Activated CD4-positive, alpha-beta T cell treated with anti-CD3 and anti-CD28 coated beads for 48 hours (primary cell): ENCODE measurements around the gene GPR34.
"Not testable (repeated sequence)": the region's sequence is repeated elsewhere in the genome, so short reads cannot be mapped to it uniquely, and the experiment has no call there.

Experiments
- DNase-seq: peaks from one replicate; pipeline ENCODE4 v3.0.0-alpha.2; 2020

Gene GPR34

DNA sequence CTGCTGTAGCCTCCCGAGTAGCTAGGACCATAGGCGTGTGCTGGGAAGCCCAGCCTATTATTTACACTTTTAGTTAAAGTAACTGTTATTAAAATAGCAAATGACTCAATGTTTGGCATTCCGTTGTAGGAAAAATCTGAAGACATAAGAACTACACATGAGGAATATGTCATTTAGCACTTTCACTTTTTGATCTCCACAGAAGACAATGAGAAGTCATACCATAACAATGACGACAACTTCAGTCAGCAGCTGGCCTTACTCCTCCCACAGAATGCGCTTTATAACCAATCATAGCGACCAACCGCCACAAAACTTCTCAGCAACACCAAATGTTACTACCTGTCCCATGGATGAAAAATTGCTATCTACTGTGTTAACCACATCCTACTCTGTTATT lies 6.7 kb downstream of the GPR34 start:
- DNase-seq: peak; percentile 28

DNA sequence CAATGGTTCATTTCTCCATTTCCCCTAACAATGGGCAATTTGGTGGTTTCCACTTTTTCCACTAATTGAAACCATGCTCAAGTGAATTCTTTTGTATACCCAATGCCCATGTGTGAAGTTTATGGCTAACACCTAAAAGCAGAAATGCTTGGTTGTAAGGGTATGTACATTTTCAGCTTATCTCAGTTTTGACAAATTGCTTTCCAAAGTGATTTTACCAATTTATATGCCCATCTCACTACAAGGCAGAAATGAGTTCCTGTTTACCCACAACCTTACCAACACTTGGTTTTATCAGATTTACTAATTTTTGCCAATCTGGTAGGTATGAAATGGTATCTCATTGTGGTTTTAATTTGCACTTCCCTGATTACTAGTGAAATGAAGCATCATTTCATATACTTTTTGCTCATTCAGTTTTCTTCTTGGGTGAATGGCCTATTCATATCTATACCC lies 14.8 kb downstream of the GPR34 start:
- no peak for DNase-seq

DNA sequence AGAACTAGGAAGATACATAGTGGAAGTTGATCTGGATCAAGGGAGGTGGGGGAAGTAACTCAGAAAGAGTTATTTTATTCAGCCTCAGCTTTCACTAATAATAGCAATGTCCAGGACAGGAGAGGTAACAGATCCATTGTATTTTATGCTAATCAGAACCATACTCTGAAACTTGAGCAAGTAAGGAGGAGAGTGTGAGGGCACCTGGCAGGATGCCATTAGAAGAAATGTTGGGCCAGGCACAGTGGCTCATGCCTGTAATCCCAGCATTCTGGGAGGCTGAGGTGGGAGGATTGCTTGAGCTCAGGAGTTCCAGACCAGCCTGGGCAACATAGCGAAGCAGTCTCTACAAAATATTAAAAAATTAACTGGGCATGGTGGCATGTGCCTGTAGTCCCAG lies 16.3 kb downstream of the GPR34 start:
- DNase-seq: no peak

DNA sequence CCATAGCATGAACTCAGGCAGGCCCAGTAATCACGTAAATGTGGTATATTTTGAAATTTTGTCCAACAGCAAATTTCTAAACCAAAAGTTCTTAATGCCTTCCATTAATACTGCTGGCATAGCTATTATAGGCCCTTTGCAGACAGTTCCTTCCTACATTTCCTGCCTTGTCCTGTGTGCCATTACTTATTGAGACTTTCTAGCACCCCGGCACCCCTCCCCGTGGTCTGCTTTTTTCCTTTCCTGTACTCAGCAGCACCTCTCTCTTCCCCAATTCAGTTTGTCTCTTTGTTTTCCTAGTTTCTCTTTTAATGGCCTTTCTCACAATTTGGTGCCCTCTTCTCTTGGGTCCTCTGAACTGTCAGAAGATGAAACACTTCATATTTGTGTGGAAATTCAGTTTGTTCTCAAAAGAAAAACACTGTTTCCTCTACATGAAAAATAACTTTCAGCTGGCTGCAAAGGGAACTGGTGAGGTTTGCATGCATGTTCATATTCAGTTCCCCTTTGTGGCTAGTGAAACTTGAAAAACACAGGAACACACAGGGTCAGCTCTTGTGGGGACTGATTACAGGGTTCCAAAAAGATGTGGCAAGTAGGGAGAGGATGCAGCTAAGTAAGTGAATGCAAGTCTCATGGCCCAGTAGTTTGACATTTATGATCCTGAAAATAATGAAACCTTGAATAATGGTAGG lies 17.1 kb downstream of the GPR34 start:
- no peak for DNase-seq

DNA sequence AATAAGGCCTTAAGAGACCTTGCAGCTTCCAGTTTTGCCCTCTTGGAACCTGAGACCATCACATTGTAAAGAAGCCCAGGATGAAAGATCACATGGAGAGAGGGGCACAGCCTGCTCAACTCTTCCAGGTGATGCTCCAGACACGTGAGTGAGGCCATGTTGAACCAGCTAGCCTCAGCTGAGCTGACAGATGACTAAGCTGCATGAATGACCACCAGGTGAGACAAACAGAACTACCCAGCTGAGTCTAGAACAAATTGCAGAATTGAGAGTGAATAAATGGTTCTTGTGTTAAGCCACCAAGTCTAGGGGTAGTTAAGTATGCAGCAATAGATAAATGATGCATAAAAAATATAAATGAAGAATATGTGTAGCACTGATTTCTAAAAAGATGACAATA lies 18.4 kb downstream of the GPR34 start:
- no peak for DNase-seq

DNA sequence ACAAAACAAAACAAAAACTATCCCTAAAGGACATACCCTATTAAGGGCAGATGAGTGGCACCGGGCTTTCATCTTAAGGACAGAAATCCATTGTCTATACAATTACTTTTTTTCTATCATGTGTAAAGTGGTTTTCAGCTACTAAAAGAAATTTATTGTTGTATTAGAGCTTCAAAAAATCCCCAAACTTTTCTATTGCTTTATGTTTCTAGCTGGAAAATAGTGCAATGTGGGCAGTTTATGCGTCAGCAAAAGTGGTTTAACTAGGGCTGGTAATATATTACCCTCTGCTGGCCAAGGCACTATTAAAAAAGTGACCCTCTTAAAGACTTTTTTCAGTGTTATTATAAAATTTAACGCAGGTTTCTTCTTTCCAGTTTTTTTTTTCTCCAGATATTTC lies 19.7 kb downstream of the GPR34 start:
- DNase-seq: no peak

DNA sequence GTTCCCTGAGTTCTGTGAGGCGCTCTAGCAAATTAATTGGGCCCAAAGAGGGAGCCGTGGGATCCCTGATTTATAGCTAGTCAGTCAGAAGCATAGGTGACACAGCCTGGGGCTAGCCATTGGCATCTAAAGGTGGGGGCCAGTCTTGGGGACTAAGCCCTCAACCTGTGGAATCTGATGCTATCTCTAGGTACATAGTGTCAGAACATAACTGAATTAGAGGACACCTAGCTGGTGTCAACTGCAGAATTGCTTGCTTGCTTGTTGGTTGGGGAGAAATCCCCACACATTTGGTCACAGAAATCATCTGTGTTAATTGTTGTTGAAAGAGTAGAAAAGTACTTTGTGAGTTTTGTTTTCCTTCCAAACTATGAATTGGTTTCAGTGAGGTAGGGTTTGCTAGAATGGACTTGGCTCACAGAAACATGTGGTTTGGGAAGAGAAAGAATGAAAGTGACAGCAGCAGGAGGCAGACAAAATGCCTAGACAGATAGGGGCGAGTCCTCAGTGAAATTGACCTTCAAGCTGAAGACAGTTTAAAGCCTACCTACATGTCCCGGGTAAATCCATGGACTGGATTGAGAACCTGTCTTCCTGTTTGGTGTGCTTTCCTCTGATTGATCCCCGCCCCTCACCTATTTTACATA lies 22.4 kb downstream of the GPR34 start:
- DNase-seq: no peak

DNA sequence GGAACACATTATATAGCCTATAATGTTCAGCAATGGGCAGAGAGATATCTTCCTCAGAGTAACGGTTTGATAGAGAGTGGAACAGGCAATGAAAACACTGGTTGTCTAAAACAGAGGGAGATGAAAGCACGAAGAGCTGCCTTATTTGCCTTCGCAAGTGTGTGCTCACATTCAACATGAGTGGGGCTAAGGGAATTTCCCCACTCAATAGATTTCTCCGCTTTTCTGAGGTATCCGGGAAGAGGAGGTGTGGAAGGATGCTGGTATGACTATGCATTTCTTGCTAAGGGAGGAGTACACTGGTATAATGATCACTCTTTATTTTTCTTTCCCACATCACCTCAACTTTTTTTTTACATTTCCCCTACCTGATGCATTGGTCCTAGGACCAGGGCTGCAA lies 27.4 kb downstream of the GPR34 start:
- no peak for DNase-seq

DNA sequence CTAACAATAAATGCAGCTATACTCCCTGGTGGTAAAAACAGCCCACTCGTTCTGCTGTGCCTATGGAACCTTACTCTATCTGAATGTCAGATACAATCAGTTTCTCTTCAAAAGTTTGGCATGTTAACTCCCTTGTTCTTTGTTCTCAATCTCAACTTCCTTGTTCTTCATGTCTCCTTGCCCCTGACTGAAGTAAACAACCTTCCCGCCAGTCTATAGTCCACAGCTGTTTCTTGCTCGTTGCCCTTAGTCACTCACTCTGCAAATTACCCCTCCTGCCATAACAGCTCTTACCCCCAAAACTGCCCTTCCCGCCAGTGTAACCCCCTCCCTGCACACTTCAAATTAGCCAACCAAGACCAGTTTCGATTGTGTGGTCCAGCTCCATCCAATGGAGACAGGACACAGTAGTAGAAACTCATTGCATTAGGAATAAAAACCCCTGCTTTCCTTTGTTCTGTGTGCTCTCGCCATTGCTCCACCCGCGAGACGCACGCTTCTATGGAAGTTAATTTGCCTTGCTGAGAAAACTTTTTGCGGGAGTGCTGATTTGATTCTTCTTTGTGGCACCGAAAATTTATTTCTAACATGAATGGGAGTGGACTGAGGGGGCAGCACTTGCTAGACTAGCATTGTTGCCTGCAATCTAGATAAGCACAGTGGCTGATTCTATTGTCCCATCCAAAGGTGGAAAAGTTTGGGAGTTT lies 28.1 kb downstream of the GPR34 start:
- no peak for DNase-seq

DNA sequence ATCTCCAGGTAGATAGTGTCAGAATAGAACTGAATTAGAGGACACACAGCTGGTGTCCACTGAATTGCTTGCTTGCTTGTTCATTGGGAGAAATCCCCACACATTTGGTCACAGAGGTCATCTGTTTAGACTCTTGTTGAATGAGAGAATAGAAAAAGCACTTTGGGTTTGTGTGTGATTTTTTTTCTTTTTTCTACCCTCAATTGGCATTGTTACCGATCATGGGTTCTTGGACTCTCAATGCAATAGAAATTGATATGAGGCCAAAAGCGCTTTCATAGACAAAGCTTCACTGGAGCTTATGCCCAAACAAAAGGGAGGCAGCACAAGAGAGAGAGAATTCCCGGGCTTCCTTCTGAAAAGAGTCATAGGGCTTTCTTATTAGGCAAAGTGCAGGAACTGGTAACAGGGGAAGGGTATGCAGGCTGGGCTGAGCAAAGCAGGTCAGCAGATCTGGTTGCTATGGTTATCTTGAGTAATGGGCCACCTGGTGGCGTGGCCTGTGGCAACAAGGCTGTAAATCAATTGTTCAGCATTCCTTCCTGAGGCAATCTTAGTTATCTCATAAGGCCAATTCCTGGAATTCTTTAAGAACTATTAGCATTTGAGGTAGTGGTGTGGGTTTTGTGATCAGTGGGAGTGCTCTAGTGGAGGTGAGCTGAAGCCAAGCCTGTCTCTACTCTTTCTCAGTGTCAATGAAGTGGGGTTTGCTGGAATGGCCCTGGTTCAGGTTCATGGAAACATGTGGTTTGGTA lies 29.9 kb downstream of the GPR34 start:
- DNase-seq: no peak

DNA sequence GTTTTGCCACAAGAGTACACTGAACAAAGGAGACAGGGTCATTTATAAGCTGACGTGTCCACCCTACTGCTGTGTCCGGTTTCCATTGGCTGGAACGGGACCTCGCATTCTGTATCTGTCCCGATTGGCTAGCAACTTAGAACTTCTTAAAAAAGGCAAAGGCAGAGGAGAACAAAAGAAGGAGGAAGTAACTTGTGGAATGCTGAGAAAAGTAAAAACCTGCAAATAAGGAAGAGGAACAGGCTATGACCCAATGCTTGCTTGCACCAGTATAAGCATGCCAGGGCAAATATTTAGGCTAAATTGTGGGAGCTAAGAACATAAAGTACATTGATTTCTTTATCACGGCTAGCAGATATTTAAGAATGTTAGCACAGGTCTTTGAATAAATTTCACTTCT lies 30.8 kb downstream of the GPR34 start:
- DNase-seq: not testable (repeated sequence)

DNA sequence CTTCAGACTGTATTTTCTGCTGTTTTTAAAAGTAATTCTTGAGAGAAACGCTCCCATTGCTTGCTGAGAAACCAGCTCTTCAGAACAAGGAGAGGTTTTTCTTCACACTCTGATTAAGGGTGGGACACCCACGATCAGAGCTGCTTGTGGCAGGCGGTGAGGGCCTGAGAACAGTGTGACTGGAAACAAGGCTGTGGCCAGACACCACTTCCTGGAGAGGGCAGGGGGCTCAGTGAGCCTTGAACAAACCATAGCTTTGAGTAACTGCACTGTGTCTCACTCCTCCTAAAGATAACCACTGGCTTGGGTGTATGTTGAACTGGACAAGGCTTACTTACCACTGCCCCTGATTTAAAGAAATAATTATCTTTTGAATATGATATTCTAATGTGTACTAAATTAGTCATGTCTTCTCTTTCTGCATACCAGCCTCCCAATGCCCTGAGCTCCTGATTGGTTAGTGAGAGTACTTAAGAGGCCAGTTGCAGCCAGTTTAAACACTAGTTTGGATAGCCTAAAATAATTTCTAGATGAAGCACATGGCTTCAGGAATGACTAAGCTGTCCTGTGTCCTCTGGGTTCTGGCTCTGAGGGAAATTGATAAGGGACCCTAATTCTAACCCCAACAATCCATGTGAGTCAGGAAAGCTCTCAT lies 31.5 kb downstream of the GPR34 start:
- DNase-seq: peak; percentile 31

DNA sequence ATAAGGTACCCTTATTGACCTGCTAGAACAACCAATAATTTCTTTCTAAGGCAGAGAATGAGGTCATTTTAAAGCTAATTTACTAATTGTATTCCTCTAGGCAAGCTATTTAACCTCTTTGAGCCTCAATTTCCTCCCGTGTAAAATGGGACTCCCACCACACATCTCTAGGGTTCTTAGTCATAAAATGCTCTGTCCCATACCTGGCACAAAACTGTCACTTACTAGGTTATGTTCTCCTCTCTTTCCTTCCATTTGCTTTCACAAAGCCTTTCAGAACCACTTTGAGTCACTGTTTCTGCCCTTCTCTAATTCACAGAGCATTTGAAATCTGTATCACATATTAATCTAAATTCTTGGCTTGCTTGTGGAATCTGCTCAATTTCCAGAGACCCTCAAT lies 32.8 kb downstream of the GPR34 start:
- DNase-seq: no peak

DNA sequence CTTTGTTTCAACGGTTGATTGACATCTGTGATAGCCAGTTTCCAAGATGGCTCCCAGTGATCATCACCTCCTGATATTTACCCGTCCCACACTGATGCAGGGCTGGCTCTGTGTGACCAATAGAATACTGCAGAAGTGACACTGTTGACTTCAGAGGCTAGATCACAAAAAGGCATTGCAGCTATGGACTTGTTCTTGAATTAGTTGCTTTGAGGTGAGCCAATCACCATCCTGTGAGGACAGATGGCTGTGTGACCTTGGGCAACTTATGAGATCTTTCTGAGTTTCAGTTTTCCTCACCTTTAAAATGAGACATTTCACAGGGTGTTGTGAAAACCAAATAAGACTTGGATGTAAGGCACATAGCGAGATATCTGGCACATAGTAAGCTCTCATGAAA lies 33.4 kb downstream of the GPR34 start:
- DNase-seq: no peak

DNA sequence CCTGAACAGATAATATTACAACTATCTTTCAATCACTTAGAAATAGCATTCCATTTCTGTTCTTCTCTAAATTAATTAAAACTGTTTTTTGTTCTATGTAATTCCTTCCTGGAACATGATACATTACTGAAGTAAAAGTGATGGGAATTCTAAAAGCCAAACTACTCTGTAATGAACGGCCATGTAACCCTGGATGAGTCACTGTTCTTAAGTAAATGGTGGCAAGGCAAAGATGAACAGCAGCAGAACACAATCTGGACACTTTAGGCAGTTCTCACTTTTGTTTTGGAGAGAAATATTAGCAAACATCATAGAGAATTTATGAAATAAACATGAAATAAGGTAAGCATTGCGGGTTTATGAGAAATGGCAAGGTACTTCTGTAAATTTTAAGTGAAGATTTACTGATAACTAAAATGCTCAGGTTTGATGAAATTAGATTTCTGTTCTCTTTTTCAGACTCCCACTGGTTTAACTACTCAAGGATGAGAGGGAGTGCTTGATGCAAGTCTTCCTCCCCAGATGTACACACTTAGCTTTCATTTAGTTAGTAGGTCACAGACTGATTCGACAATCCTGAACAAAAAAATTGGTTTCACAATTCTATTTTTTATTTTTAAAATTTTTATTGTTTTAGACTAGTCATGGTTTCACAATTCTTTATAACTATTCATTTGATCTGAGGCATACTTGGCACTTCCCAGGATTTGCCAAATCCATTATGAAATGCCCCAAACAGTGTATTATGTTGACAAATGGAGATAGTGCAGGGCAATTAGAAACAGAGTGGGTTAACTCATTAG lies 34.2 kb downstream of the GPR34 start:
- no peak for DNase-seq

DNA sequence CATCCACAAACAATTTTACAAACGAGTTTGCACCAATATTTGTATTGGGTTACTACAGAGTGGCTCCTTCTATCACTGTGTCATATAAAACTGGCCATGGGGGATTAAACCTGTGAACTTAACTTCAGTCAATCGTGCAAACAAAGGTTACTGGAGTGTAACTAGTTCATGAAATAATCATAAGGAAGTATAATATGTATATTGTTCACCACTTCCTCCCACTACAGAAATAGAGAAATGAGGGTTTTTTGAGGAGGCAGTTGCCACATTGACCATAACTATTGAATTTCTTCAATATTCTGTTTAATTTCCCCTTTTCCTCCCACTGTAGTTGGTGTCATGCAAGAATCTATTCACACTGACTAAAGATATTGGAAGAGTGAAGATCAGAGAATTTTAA lies 35.1 kb downstream of the GPR34 start, which contains the start of gene GPR82:
GPR82 (plus strand) TSS at position 356 of the 400 bp plus-strand sequence. CDS start 2,846 bp downstream, outside the sequence.
- DNase-seq: no peak

DNA sequence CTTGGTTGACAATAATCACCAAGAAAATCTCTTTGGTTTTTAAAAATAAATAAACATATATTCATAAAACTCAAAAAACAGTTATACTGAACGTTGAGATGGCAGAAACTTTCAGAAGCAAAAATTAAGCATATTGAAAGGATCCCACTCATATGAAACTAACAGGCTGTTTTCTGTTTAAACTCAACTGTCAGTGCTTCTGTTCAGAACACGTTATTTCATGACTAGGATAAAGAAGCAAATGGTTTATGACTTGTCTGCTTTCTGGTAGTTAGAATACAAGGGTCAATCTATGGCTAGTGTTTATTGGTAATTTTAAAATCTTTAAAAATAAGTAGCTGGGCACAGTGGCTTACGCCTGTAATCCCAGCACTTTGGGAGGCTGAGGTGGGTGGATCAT lies 39.4 kb downstream of the GPR34 start:
- DNase-seq: no peak

DNA sequence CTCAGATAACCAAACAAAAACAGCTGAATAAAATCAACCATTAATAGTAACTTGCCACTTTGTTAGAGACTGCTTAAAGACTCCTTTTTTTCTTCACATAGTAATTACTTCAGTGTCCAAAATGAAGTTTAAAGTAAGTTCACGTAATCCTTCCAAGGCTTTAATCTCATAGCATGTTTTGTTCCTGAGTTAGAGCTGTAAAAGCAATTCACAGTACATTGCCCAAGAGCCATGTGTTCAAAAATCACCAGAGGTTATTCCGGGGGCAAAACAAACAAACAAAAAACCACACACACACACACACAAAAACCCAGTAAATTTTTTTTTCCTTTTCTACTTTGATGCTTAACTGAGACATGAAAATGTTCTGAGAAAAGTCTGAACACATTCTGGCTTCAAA lies 41.3 kb downstream of the GPR34 start:
- no peak for DNase-seq

DNA sequence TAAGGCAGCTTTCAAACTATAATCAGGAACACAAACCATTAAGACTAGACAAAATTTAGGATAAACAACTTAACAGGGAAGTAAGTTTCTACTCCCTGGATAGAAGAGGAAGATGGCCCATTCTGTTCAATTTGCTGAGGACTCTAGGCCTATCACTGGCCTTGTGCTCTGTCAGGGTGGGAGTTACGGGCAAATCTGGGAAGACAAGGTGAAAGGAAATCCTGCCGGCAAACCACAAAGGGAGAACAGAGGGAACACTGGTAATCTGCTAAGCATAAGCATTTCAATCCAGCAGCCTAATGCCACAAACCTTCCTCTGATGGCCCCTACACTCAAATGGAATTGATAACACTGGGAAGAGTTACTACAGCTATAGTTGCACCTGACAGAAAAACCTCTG lies 43.5 kb downstream of the GPR34 start:
- DNase-seq: no peak

DNA sequence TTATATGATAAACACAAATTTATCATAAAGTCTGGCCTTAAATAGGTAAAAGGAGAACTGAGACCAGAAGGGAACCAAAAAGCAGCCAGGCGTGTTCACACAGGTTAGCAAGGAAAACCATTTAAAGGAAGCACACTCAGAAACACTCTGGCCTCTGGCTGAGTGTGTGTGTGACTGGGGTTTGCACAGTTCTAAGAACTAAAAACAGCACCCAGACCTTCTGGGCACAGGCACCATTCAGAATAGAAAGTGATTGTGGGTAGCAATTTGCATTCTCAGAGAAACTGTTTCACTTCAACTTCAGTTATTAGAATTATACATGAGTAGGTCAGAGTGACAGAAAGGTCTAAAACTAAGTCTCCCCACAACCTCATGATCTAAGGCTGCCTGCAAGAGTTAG lies 45.2 kb downstream of the GPR34 start:
- peak; percentile 20 for DNase-seq

DNA sequence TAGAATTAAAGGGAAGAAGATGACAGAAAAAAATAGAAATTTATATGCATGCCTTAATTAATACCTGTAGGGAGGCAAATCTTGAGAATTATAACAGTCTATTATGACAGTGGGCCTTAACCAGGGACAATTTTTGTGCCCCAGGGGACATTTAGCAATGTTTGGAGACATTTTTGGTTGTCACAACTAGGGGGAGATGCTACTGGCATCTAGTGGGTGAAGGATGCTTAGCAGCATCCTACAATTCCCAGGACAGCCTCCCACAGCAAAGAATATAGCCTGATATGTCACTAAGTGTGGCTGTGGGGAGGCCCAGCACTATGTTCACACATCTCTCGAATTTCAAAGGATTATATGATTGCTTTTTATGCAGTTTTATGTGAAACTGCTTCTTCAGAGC lies 45.8 kb downstream of the GPR34 start:
- no peak for DNase-seq

DNA sequence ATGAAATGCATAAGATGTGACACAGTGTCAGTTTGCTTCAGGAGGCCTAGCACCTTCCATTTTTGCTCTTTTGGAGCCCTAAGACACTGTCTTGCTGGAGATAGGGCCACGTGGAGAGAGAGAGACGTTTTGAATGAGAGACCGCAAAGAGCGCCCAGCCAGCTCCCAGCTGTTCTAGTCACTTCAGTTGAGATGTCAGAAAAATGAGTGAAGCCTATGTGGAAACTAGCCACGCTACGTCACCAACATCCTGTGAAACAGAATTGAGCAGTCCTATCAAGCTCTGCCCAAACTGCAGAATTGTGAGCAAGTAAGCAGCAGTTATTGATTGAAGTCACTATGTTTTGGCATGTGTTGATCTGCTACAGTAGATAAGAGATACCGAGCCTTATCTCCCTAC lies 48.3 kb downstream of the GPR34 start:
- peak; percentile 32 for DNase-seq
